Astrocyte (in vitro differentiated cells and primary cell): ENCODE measurements around the gene ZNF486.

Experiments
- CTCF ChIP-seq: IDR thresholded peaks from 2 replicates; pipeline ENCODE4 v1.5.1; 2011; ENCODE audit warnings: low read depth, mild to moderate bottlenecking, inconsistent platforms, low read length, moderate library complexity; ENCODE audit not compliant: insufficient read depth
- EZH2 ChIP-seq: IDR thresholded peaks from 2 replicates; pipeline ENCODE4 v1.6.1; 2012; ENCODE audit warnings: mild to moderate bottlenecking, low read length, inconsistent platforms; ENCODE audit not compliant: insufficient read depth

GRCh38 chr19:20124879-20125278 is 42.1 kb upstream of the ZNF486 start:
- TF ChIP-seq CTCF (no peak), EZH2 (no peak)
